ENCODE data around the gene MYO6. TPM values are rescaled to one million over a fixed set of nuclear protein-coding genes. Genes with fewer than 3 reads are reported as not detected.

Gene MYO6
- polyA plus RNA-seq, 1 experiment, result 13.7 TPM

- no peaks in the 10 kb centered on the region for H3K27me3 ChIP-seq (ENCODE audit: control insufficient read depth, insufficient read depth, low read length)
- no peak for TF ChIP-seq CTCF (IDR thresholded peaks at IDR 0.05; ENCODE audit: low read depth, low read length)
- H3K4me3 ChIP-seq (ENCODE audit: low read depth, low read length), result no peak overlapping the region
- CTCF ChIA-PET, result no interaction called here
- no peak overlapping the region for H3K27ac ChIP-seq (ENCODE audit: low read depth, low read length)
- no peak for DNase-seq (ENCODE audit: low read depth, low spot score)
- no peaks in the 10 kb centered on the region for H3K9me3 ChIP-seq (ENCODE audit: control insufficient read depth, insufficient read depth, low read length)
- POLR2A ChIA-PET, result no interaction called here
These were observed 45.4 kb downstream of the MYO6 start for GRCh38 chr6:75794351-75794846.

GRCh38 chr6:75794954-75795739 is 46.1 kb downstream of the MYO6 start:
- Histone ChIP-seq H3K27ac (ENCODE audit: low read depth, low read length) (no peak overlapping the region), H3K27me3 (ENCODE audit: control insufficient read depth, insufficient read depth, low read length) (no peaks in the 10 kb centered on the region), H3K9me3 (ENCODE audit: control insufficient read depth, insufficient read depth, low read length) (no peaks in the 10 kb centered on the region), H3K4me3 (ENCODE audit: low read depth, low read length) (no peak overlapping the region)
- DNase-seq (ENCODE audit: low read depth, low spot score), result no peak
- TF ChIP-seq CTCF (IDR thresholded peaks at IDR 0.05; ENCODE audit: low read depth, low read length), result no peak
- ChIA-PET CTCF (no interaction called here), POLR2A (no interaction called here)

- Histone ChIP-seq H3K27ac (ENCODE audit: low read depth, low read length) (no peak overlapping the region), H3K27me3 (ENCODE audit: control insufficient read depth, insufficient read depth, low read length) (no peaks in the 10 kb centered on the region), H3K9me3 (ENCODE audit: control insufficient read depth, insufficient read depth, low read length) (no peaks in the 10 kb centered on the region), H3K4me3 (ENCODE audit: low read depth, low read length) (no peak overlapping the region)
- TF ChIP-seq CTCF (IDR thresholded peaks at IDR 0.05; ENCODE audit: low read depth, low read length), result no peak
- POLR2A ChIA-PET, result no interaction called here
- CTCF ChIA-PET, result no interaction called here
- DNase-seq (ENCODE audit: low read depth, low spot score), result no peak
These were observed 47.7 kb downstream of the MYO6 start for GRCh38 chr6:75796723-75797122.

- TF ChIP-seq CTCF (IDR thresholded peaks at IDR 0.05; ENCODE audit: low read depth, low read length), result no peak
- Histone ChIP-seq H3K4me3 (ENCODE audit: low read depth, low read length) (no peak overlapping the region), H3K27ac (ENCODE audit: low read depth, low read length) (no peak overlapping the region), H3K27me3 (ENCODE audit: control insufficient read depth, insufficient read depth, low read length) (no peaks in the 10 kb centered on the region), H3K9me3 (ENCODE audit: control insufficient read depth, insufficient read depth, low read length) (no peaks in the 10 kb centered on the region)
- DNase-seq (ENCODE audit: low read depth, low spot score), result no peak
- ChIA-PET POLR2A (no interaction called here), CTCF (no interaction called here)
These were observed 51.1 kb downstream of the MYO6 start for GRCh38 chr6:75800133-75800532.

- ChIA-PET CTCF (no interaction called here), POLR2A (no interaction called here)
- DNase-seq (ENCODE audit: low read depth, low spot score), result no peak
- H3K9me3 ChIP-seq (ENCODE audit: control insufficient read depth, insufficient read depth, low read length), result no peaks in the 10 kb centered on the region
- H3K4me3 ChIP-seq (ENCODE audit: low read depth, low read length), result no peak overlapping the region
- no peak for TF ChIP-seq CTCF (IDR thresholded peaks at IDR 0.05; ENCODE audit: low read depth, low read length)
- H3K27me3 ChIP-seq (ENCODE audit: control insufficient read depth, insufficient read depth, low read length), result no peaks in the 10 kb centered on the region
- no peak overlapping the region for H3K27ac ChIP-seq (ENCODE audit: low read depth, low read length)
These were observed 51.9 kb downstream of the MYO6 start for GRCh38 chr6:75800708-75801505.
